UCSD-AML1 (cell line): Measurements from ENCODE around the gene HLA-A.
"Not testable (repeated sequence)": the region's sequence is repeated elsewhere in the genome, so short reads cannot be mapped to it uniquely, and the experiment has no call there.

Experiments used
- DNase-seq: peaks from one replicate; lab custom pipeline; 2025; ENCODE audit not compliant: unreplicated experiment; lab: John Stamatoyannopoulos, UW

The HLA-A gene

GRCh38 chr6:29942275-29943052 lies at the start of gene HLA-A:
Gene HLA-A (plus strand): TSS chr6:29942532. CDS start chr6:29942554, 22 bp downstream.
- peak; percentile 82 for DNase-seq

GRCh38 chr6:29892696-29893095 lies 49.6 kb upstream of the HLA-A start:
- DNase-seq, result no peak

DNA sequence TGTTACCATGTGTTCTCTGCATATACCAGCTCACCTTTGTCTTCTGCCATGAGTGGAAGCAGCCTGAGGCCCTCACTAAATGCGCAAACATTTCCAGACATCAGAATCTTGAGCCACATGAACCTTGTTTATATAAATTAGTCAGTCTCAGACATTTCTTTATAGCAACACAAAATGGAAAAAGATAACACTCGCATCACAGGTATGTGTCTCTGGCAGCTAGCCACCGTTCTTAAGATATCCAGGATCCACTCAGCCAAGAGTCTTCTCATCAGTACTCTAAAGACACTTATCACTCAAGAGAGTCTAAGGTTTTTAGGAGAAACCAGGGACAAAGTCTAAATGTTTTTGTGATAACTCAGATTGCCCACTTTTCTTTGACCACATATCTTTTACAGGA lies 43.1 kb upstream of the HLA-A start:
- DNase-seq, result no peak

GRCh38 chr6:29905286-29905685 lies 37.0 kb upstream of the HLA-A start:
- no peak for DNase-seq

DNA sequence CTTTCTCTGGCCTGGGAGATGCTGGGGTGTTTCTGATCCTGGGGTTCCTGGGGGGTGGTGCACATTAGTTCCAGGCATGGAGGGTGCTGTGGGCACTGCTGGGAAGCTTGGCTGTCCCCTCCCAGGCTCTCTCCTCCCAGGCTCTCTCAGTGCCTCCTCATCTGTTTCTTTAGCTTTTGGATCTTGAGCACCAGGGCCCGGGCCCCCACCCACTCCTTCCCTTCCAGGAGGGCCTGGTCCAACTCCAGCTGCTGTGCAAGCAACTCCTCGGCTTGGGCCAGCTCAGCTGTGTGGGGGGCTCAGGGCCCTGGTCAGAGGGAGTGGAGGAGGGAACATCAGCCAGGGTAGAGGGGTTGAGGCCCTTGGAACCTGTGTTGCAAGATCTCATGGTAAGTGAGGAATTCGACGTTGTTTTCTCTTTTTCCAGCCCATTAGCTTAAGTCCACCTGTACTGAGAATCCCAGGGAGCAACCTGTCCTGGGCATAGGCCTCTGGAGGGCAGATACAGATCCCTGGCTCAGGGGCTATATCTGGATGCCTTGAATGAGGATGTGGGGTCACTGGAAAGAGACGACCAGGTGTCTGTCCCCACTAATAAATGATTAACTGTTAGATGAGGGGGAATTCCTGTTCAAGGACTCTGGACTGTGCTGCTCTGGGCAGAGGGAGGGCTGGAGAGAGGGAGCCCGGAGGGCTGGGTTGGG lies 34.5 kb upstream of the HLA-A start:
- no peak for DNase-seq

GRCh38 chr6:29908341-29908662 lies 34.0 kb upstream of the HLA-A start:
- DNase-seq, result no peak

DNA sequence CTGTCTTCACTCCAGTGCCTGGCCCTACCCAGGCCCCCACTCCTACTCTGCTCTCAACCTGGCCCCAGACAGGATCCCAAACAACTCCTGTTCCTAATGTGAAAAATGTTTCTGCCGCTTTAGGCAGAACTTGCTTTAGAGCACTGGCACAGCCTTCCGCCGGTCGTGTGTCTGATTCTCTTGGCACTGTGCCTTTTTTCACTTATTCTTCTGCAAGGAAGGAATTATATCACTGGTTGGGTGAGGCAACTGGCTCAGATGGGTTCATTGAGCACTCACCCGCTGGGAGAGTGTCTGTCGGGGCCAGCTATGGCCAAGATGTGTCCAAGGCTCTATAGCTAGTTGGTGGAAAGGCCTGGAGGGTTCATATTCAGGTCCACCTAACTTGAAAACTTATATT lies 33.6 kb upstream of the HLA-A start:
- DNase-seq, result no peak

DNA sequence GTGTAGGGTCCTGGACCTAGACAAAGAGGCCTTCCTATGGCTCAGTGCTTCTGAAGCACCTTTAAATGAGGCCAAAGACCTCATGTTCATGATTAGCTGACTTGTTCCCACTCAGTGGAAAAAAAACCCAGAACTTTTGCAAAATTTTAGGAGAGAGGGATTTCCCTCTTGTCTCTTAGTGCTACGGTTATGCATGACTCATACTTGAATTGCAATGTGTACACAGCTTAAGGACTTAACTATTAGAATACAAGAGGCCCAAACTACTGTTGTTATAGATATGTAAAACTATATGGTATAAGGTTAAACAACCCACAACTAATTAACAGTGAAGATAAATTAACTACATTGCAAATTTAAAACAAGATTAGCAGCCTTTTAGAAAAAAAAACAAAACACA lies 32.3 kb upstream of the HLA-A start:
- DNase-seq, result no peak

GRCh38 chr6:29912840-29913239 lies 29.5 kb upstream of the HLA-A start:
- DNase-seq, result no peak

GRCh38 chr6:29916741-29917140 lies 25.6 kb upstream of the HLA-A start:
- DNase-seq, result no peak

- DNase-seq, result no peak
These were observed 24.5 kb upstream of the HLA-A start for GRCh38 chr6:29917857-29918256.

DNA sequence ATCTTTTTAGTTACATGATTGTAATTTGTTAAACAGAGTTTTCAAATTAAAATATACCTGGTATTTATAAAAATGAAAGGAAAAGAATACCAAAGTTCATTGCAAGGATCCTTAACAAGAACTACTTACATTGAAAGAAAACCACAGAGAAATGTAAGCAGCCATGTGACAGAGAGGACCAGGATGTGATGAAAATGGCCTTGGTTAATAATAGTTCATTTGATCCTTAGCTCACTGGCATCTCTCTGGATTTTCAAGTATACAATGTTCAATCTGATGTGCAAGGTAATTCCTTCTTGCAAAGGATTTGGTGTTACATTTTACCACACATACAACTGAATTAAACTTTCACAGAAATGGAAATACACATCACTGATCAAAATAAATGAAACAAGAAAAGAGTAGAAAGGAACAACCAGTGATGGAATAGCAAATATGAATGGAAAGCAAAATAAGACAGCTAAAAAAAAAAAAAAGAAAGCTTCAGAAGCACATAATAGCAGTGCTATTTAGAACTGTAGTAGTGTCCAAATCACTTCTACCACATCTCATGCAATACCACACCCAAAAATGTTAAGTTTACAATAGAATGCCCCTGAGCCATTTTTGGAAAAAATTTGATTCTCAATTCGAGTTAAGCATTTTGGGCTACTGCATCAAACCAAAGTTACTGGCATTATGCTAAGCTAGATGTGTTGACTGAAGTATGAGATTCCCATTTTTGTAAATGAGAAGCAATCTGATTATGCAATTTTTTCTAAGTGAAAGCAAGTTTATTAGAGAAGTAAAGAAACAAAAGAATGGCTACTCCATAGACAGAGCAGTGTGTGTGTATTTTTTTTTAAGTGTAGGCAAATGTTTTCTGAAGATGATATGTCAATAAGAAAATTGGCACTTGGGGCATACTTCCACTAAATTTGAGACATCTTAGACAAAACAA lies 22.6 kb upstream of the HLA-A start:
- no peak for DNase-seq

- no peak for DNase-seq
These were observed 18.0 kb upstream of the HLA-A start for GRCh38 chr6:29924287-29924686.

DNA sequence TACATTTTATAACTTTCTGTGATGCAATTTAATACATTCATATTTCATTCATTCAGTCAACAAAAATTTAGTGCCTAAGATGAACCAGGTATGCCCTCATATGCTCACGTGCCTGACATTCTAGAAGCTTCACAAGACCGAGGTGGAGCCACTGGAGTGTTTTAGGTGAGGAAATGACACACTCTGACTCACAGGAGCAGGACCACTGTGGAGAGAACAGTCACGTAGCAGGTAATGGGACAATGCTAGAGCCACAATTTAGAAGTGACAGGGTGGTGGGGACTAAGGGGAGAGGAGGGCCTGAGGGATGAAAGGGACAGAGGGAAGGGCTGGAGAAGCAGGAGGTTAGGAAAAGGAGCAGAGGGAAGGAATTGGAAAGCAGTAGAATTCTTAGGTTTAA lies 17.6 kb upstream of the HLA-A start:
- DNase-seq, result no peak

DNA sequence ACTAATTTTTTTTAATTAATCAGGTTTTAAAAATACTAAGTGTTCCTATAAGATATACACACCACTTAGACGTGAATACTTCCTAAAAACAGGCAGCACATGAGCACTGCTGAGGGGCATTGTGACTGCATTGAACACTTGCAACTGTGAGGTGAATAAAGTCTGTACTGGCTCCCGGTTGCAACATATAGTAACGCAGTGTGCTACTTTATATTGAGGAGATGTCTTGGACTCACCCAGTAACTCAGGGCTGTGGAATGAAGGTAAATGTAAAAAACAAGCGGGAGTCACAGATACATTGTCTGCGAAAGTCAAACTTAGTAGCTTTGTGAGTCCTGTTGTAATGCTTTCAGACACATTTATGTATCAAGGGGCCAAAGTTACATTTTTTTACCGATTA lies 17.0 kb upstream of the HLA-A start:
- DNase-seq, result no peak

DNA sequence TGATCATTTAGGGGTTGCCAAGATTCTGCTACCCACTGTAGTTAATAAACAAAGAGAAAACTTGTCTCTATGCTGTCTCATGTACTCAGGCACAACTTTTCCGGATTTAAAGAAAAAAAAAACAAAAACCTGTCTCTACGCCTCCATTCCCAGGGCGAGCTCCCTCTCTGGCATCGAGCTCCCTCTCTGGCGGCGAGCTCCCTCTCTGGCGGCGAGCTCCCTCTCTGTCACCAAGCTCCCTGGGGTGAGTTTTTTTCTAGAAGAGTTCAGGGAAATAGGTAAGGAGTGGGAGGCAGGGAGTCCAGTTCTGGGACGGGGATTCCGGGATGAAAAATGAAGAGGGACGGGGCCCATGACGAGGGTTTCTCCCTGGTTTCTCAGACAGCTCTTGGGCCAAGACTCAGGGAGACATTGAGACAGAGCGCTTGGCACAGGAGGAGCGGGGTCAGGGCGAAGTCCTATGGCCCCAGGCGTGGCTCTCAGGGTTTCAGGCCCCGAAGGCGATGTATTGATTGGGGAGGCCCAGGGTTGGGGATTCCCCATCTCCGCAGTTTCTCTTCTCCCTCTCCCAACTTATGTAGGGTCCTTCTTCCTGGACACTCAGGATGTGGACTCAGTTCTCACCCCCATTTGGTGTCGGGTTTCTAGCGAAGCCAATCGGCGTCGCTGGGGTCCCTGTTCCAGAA lies 16.5 kb upstream of the HLA-A start:
- no peak for DNase-seq

DNA sequence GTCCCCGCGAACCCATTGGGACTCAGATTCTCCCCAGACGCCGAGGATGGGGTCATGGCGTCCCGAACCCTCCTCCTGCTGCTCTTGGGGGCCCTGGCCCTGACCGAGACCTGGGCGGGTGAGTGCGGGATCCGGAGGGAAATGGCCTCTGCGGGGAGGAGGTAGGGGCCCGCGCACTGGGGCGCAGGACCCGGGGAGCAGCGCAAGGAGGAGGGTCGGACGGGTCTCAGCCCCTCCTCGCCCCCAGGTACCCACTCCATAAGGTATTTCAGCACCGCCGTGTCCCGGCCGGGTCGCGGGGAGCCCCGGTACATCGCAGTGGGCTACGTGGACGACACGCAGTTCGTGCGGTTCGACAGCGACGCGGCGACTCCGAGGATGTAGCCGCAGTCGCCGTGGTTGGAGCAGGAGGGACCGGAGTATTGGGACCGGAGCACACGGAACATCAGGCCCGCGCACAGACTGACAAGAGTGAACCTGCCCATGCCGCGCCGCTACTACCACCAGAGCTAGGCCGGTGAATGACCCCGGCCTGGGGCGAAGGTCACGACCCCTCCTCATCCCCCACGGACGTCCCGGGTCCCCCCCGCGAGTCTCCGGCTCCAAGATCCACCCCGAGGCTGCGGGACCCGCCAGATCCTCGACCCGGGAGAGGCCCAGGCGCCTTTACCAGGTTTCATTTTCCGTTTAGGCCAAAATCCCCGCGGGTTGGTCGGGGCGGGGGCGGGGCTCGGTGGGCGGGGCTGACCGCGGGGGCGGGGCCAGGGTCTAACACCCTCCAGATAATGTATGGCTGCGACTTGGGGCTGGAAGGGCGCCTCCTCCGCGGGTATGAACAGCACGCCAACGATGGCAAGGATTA lies 15.7 kb upstream of the HLA-A start:
- peak; percentile 42 for DNase-seq

GRCh38 chr6:29927275-29927569 lies 15.1 kb upstream of the HLA-A start:
- DNase-seq, result no peak

GRCh38 chr6:29927841-29928388 lies 14.4 kb upstream of the HLA-A start:
- no peak for DNase-seq

DNA sequence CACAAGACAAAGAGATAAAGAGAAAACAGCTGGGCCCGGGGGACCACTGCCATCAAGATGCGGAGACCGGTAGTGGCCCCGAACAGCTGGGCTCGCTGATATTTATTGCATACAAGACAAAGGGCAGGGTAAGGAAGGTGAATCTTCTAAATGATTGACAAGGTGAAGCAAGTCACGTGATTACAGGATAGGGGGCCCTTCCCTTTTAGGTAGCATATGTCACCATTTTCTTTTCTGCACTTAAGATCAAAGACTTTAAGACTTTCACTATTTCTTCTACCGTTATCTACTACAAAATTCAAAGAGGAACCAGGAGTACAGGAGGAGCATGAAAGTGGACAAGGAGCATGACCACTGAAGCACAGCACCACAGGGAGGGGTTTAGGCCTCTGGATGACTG lies 12.3 kb upstream of the HLA-A start:
- not testable (repeated sequence) for DNase-seq
